PC-3 (cell line): ENCODE measurements around the gene SEMA3B.

Source experiments
- CTCF ChIP-seq: fragments of 300-600 bp; sonication (generic); conservative IDR thresholded peaks from 2 replicates; pipeline ENCODE4 v1.5.1; 2017; ENCODE audit warnings: antibody characterized with exemption, low read depth, mild to moderate bottlenecking, low read length
- EZH2 ChIP-seq: fragments of 300-600 bp; sonication (generic); IDR thresholded peaks from one replicate; pipeline ENCODE4 v1.6.1; 2017; ENCODE audit warnings: antibody characterized with exemption, mild to moderate bottlenecking, low read length; ENCODE audit not compliant: unreplicated experiment
- EZH2phosphoT487 ChIP-seq: fragments of 300-600 bp; sonication (generic); IDR thresholded peaks from 2 replicates; pipeline ENCODE4 v1.6.1; 2018; ENCODE audit warnings: mild to moderate bottlenecking, antibody characterized with exemption, low read length, borderline replicate concordance

DNA sequence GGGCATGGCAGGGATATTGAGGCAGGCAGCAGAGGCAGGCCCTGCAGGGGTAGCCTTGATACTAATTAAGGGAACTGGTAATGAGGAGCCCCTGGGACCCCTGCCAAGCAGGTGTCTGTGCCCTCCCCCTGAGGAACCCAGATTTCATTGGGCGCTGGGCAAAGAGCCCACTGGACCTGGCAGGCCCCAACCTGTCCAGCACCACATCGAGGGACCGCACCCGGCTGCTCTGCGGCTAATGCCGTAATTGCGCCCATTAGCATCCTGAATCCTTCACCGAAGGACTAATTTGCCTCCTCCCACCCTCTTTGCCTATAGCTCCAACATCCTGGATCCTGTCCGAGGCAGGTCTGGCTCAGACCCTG, 13.7 kb upstream of the SEMA3B start:
- no peak for TF ChIP-seq CTCF
- TF ChIP-seq EZH2: no peak
- no peak for TF ChIP-seq EZH2phosphoT487
